ENCODE data around the gene MAP6.

The MAP6 gene

GRCh38 chr11:75654314-75654713 lies 14.5 kb downstream of the MAP6 start:
- DNase-seq (ENCODE audit: low spot score), result peak; percentile 21
- Mint-ChIP-seq H3K36me3 (ENCODE audit: low read depth) (no peaks in the 10 kb centered on the region), H3K27me3 (ENCODE audit: low read depth) (peaks cover 23% of the 10 kb centered on the region), H3K9me3 (no peaks in the 10 kb centered on the region), H3K4me1 (ENCODE audit: low read depth) (peaks cover 9% of the 10 kb centered on the region), H3K4me3 (no peak overlapping the region), H3K27ac (no peak overlapping the region)

- no peaks in the 10 kb centered on the region for H3K36me3 Mint-ChIP-seq (ENCODE audit: low read depth)
- H3K4me1 Mint-ChIP-seq (ENCODE audit: low read depth), result peaks cover 9% of the 10 kb centered on the region
- H3K4me3 Mint-ChIP-seq, result no peak overlapping the region
- no peak overlapping the region for H3K27ac Mint-ChIP-seq
- H3K9me3 Mint-ChIP-seq, result no peaks in the 10 kb centered on the region
- DNase-seq (ENCODE audit: low spot score), result no peak
- peaks cover 23% of the 10 kb centered on the region for H3K27me3 Mint-ChIP-seq (ENCODE audit: low read depth)
Measured at GRCh38 chr11:75653532-75653931, 15.3 kb downstream of the MAP6 start.

GRCh38 chr11:75652936-75653335 lies 15.9 kb downstream of the MAP6 start:
- Mint-ChIP-seq H3K4me1 (ENCODE audit: low read depth) (peaks cover 9% of the 10 kb centered on the region), H3K27ac (no peak overlapping the region), H3K9me3 (no peaks in the 10 kb centered on the region), H3K4me3 (no peak overlapping the region), H3K27me3 (ENCODE audit: low read depth) (peaks cover 22% of the 10 kb centered on the region), H3K36me3 (ENCODE audit: low read depth) (no peaks in the 10 kb centered on the region)
- no peak for DNase-seq (ENCODE audit: low spot score)

- no peak overlapping the region for H3K4me3 Mint-ChIP-seq
- peaks cover 22% of the 10 kb centered on the region for H3K27me3 Mint-ChIP-seq (ENCODE audit: low read depth)
- no peak for DNase-seq (ENCODE audit: low spot score)
- peaks cover 9% of the 10 kb centered on the region for H3K4me1 Mint-ChIP-seq (ENCODE audit: low read depth)
- no peak overlapping the region for H3K27ac Mint-ChIP-seq
- no peaks in the 10 kb centered on the region for H3K9me3 Mint-ChIP-seq
- H3K36me3 Mint-ChIP-seq (ENCODE audit: low read depth), result no peaks in the 10 kb centered on the region
Measured at GRCh38 chr11:75651218-75651617, 17.6 kb downstream of the MAP6 start.

- DNase-seq (ENCODE audit: low spot score), result no peak
- H3K4me1 Mint-ChIP-seq (ENCODE audit: low read depth), result peaks cover 9% of the 10 kb centered on the region
- H3K9me3 Mint-ChIP-seq, result no peaks in the 10 kb centered on the region
- no peak overlapping the region for H3K4me3 Mint-ChIP-seq
- no peak overlapping the region for H3K27ac Mint-ChIP-seq
- H3K27me3 Mint-ChIP-seq (ENCODE audit: low read depth), result peaks cover 29% of the 10 kb centered on the region
- no peaks in the 10 kb centered on the region for H3K36me3 Mint-ChIP-seq (ENCODE audit: low read depth)
Measured at GRCh38 chr11:75650167-75650723, 18.6 kb downstream of the MAP6 start.

GRCh38 chr11:75644946-75645345 lies 23.9 kb downstream of the MAP6 start:
- Mint-ChIP-seq H3K27ac (no peak overlapping the region), H3K36me3 (ENCODE audit: low read depth) (no peaks in the 10 kb centered on the region), H3K4me3 (no peak overlapping the region), H3K9me3 (no peaks in the 10 kb centered on the region), H3K27me3 (ENCODE audit: low read depth) (peaks cover 45% of the 10 kb centered on the region), H3K4me1 (ENCODE audit: low read depth) (no peaks in the 10 kb centered on the region)
- DNase-seq (ENCODE audit: low spot score), result no peak

GRCh38 chr11:75644370-75644769 lies 24.5 kb downstream of the MAP6 start:
- Mint-ChIP-seq H3K4me3 (no peak overlapping the region), H3K4me1 (ENCODE audit: low read depth) (no peaks in the 10 kb centered on the region), H3K27ac (no peak overlapping the region), H3K36me3 (ENCODE audit: low read depth) (no peaks in the 10 kb centered on the region), H3K27me3 (ENCODE audit: low read depth) (peaks cover 45% of the 10 kb centered on the region), H3K9me3 (no peaks in the 10 kb centered on the region)
- DNase-seq (ENCODE audit: low spot score), result no peak

GRCh38 chr11:75642402-75643113 lies 26.3 kb downstream of the MAP6 start:
- peaks cover 41% of the 10 kb centered on the region for H3K27me3 Mint-ChIP-seq (ENCODE audit: low read depth)
- no peak overlapping the region for H3K4me3 Mint-ChIP-seq
- H3K36me3 Mint-ChIP-seq (ENCODE audit: low read depth), result no peaks in the 10 kb centered on the region
- no peak overlapping the region for H3K27ac Mint-ChIP-seq
- no peaks in the 10 kb centered on the region for H3K9me3 Mint-ChIP-seq
- no peak for DNase-seq (ENCODE audit: low spot score)
- H3K4me1 Mint-ChIP-seq (ENCODE audit: low read depth), result no peaks in the 10 kb centered on the region

GRCh38 chr11:75639762-75640181 lies 29.1 kb downstream of the MAP6 start:
- DNase-seq (ENCODE audit: low spot score), result no peak
- no peaks in the 10 kb centered on the region for H3K36me3 Mint-ChIP-seq (ENCODE audit: low read depth)
- H3K27me3 Mint-ChIP-seq (ENCODE audit: low read depth), result peaks cover 47% of the 10 kb centered on the region
- H3K9me3 Mint-ChIP-seq, result no peaks in the 10 kb centered on the region
- H3K4me1 Mint-ChIP-seq (ENCODE audit: low read depth), result no peaks in the 10 kb centered on the region
- no peak overlapping the region for H3K27ac Mint-ChIP-seq
- no peak overlapping the region for H3K4me3 Mint-ChIP-seq

- Mint-ChIP-seq H3K36me3 (ENCODE audit: low read depth) (no peaks in the 10 kb centered on the region), H3K27me3 (ENCODE audit: low read depth) (peaks cover 45% of the 10 kb centered on the region), H3K4me3 (no peak overlapping the region), H3K9me3 (no peaks in the 10 kb centered on the region), H3K4me1 (ENCODE audit: low read depth) (no peaks in the 10 kb centered on the region), H3K27ac (no peak overlapping the region)
- DNase-seq (ENCODE audit: low spot score), result no peak
Measured at GRCh38 chr11:75637998-75638397, 30.8 kb downstream of the MAP6 start.

- no peaks in the 10 kb centered on the region for H3K36me3 Mint-ChIP-seq (ENCODE audit: low read depth)
- H3K27ac Mint-ChIP-seq, result no peak overlapping the region
- DNase-seq (ENCODE audit: low spot score), result no peak
- H3K27me3 Mint-ChIP-seq (ENCODE audit: low read depth), result peaks cover 56% of the 10 kb centered on the region
- no peaks in the 10 kb centered on the region for H3K4me1 Mint-ChIP-seq (ENCODE audit: low read depth)
- no peaks in the 10 kb centered on the region for H3K9me3 Mint-ChIP-seq
- H3K4me3 Mint-ChIP-seq, result no peak overlapping the region
Measured at GRCh38 chr11:75635066-75635862, 33.6 kb downstream of the MAP6 start.

- H3K36me3 Mint-ChIP-seq (ENCODE audit: low read depth), result no peaks in the 10 kb centered on the region
- H3K27ac Mint-ChIP-seq, result no peak overlapping the region
- no peaks in the 10 kb centered on the region for H3K9me3 Mint-ChIP-seq
- DNase-seq (ENCODE audit: low spot score), result no peak
- peaks cover 60% of the 10 kb centered on the region for H3K27me3 Mint-ChIP-seq (ENCODE audit: low read depth)
- no peaks in the 10 kb centered on the region for H3K4me1 Mint-ChIP-seq (ENCODE audit: low read depth)
- no peak overlapping the region for H3K4me3 Mint-ChIP-seq
Measured at GRCh38 chr11:75633409-75634066, 35.3 kb downstream of the MAP6 start.

GRCh38 chr11:75632962-75633361 lies 35.9 kb downstream of the MAP6 start:
- Mint-ChIP-seq H3K4me3 (no peak overlapping the region), H3K4me1 (ENCODE audit: low read depth) (no peaks in the 10 kb centered on the region), H3K36me3 (ENCODE audit: low read depth) (no peaks in the 10 kb centered on the region), H3K27ac (no peak overlapping the region), H3K27me3 (ENCODE audit: low read depth) (peaks cover 58% of the 10 kb centered on the region), H3K9me3 (no peaks in the 10 kb centered on the region)
- no peak for DNase-seq (ENCODE audit: low spot score)

- no peak overlapping the region for H3K27ac Mint-ChIP-seq
- no peaks in the 10 kb centered on the region for H3K9me3 Mint-ChIP-seq
- no peak for DNase-seq (ENCODE audit: low spot score)
- no peaks in the 10 kb centered on the region for H3K36me3 Mint-ChIP-seq (ENCODE audit: low read depth)
- no peak overlapping the region for H3K4me3 Mint-ChIP-seq
- H3K4me1 Mint-ChIP-seq (ENCODE audit: low read depth), result no peaks in the 10 kb centered on the region
- peaks cover 61% of the 10 kb centered on the region for H3K27me3 Mint-ChIP-seq (ENCODE audit: low read depth)
Measured at GRCh38 chr11:75632450-75632849, 36.4 kb downstream of the MAP6 start.

All from T-helper 2 cell treated with Interferon-gamma antibody and Interleukin-4, amounts not matched to agents 5 μg/mL and 100 μg/mL, for 36 hours (primary cell).